Caco-2 (cell line): Measurements from ENCODE around the gene MGLL. TPM values are rescaled to one million over a fixed set of nuclear protein-coding genes. Genes with fewer than 3 reads are reported as not detected.
A peak's percentile ranks its signal among the peaks of the same experiment; 100 is the strongest.

Experiments used
- BruUV-seq: library from RNA; stranded (reverse); fragments of 400-500 nt; replicated peaks from 2 replicates; lab custom pipeline; 2021; lab: Mats Ljungman, UMichigan
- CTCF ChIA-PET: fragments of 300-600 bp; sonication (Branson Sonifier 250); formaldehyde crosslinking; loops from one replicate; lab custom pipeline; 2022; ENCODE audit warnings: antibody characterized with exemption; lab: Charles Lee
- POLR2A ChIA-PET: fragments of 300-600 bp; sonication (Branson Sonifier 250); formaldehyde crosslinking; loops from one replicate; lab custom pipeline; 2022; ENCODE audit warnings: antibody characterized with exemption; lab: Charles Lee
- DNase-seq, 2 experiments: peaks; one replicate each; pipeline versions ENCODE4 v3.0.0 to v3.0.0-alpha.2; 2020 to 2022
- H3K27me3 ChIP-seq: replicated peaks from 2 replicates; pipeline ENCODE4 v1.6.0; 2011; ENCODE audit warnings: low read length; ENCODE audit not compliant: control insufficient read depth, insufficient read depth
- H3K36me3 ChIP-seq: 2 replicates; pipeline ENCODE4 v1.5.1; 2011; ENCODE audit warnings: low read length; ENCODE audit not compliant: control insufficient read depth, insufficient read depth
- H3K4me1 ChIP-seq: fragments of 250-450 bp; sonication (Bioruptor Pico); 2 replicates; pipeline ENCODE4 v1.5.1; 2020; ENCODE audit warnings: mild to moderate bottlenecking
- H3K4me3 ChIP-seq: 2 replicates; pipeline ENCODE4 v1.5.1; 2011; ENCODE audit warnings: low read depth, mild to moderate bottlenecking, control low read depth, low read length
- H3K9me3 ChIP-seq: fragments of 250-450 bp; sonication (Bioruptor Pico); 2 replicates; pipeline ENCODE4 v1.5.1; 2020; ENCODE audit warnings: mild to moderate bottlenecking, moderate library complexity
- H3K27ac Mint-ChIP-seq: one replicate; pipeline ENCODE4 v1.8.0; 2022; ENCODE audit warnings: mixed read lengths; ENCODE audit not compliant: unreplicated experiment
- H3K27me3 Mint-ChIP-seq: one replicate; pipeline ENCODE4 v1.8.0; 2022; ENCODE audit warnings: mixed read lengths; ENCODE audit not compliant: insufficient read depth, unreplicated experiment
- H3K36me3 Mint-ChIP-seq: one replicate; pipeline ENCODE4 v1.8.0; 2022; ENCODE audit warnings: mild to moderate bottlenecking, mixed read lengths; ENCODE audit not compliant: insufficient read depth, unreplicated experiment
- H3K4me1 Mint-ChIP-seq: one replicate; pipeline ENCODE4 v1.8.0; 2022; ENCODE audit warnings: low read depth, mixed read lengths; ENCODE audit not compliant: unreplicated experiment
- H3K4me3 Mint-ChIP-seq: one replicate; pipeline ENCODE4 v1.8.0; 2022; ENCODE audit warnings: mild to moderate bottlenecking, moderate library complexity, mixed read lengths; ENCODE audit not compliant: unreplicated experiment
- H3K9me3 Mint-ChIP-seq: one replicate; pipeline ENCODE4 v1.8.0; 2022; ENCODE audit warnings: mixed read lengths; ENCODE audit not compliant: unreplicated experiment
- CTCF ChIP-seq, 2 experiments: fragments of 200-600 bp in 1 of 2; IDR thresholded peaks; 1 replicate in 1 of 2; 2 replicates in 1 of 2; pipeline versions ENCODE4 v1.5.1 to v1.8.0; 2011 to 2022; ENCODE audit warnings: antibody characterized with exemption in 1 of 2, control low read depth in 1 of 2, inconsistent platforms in 1 of 2, low read depth in 1 of 2, low read length in 1 of 2, mild to moderate bottlenecking in 1 of 2, moderate library complexity in 1 of 2; ENCODE audit not compliant: insufficient read depth in 1 of 2, severe bottlenecking in 1 of 2, unreplicated experiment in 1 of 2
- intact Hi-C: fragments of 100-400 bp; cut with micrococcal nuclease; formaldehyde crosslinking; loops from one replicate; pipeline ENCODE4 v1.10.0; 2022; ENCODE audit not compliant: unreplicated experiment
- total RNA-seq: library from RNA; stranded (reverse); gene quantifications from 2 replicates; pipeline ENCODE4 v1.2.3, GENCODE V29; 2022

The MGLL gene
- total RNA-seq, 1 experiment from 2014 or later: 7.8 TPM

DNA sequence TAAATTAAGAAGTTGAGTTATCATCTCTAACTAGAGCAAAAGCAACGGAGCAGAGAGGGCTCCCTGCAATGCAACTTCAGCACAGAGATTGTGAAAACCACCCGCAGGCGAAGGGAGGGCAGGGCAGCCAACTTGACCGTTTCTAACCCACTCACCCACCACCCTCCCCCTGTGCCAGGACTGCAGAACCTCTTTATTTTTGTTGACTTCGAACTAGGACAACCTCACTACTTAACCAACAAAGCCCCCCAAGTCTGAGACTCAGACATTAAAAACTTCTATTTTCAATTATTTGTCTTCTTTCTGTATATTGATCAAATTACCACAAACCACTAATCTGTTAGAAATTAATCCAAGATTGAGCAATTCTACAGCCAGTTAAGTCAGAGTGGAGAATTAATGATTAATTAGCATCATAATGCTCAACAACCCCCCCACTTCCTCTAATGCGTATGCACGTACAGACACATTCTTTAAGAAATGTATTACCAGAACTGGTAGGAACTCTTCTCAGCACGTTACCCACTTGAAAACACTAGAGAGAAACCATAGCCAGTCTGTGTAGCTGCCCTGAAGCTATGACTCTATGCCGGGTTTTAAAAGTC lies 2.0 kb downstream of the MGLL start:
- peaks cover 46% of the 10 kb centered on the region for H3K4me1 Mint-ChIP-seq
- no peaks in the 10 kb centered on the region for H3K27me3 Mint-ChIP-seq
- no peak overlapping the region for H3K4me3 Mint-ChIP-seq
- Histone ChIP-seq H3K9me3 (no peaks in the 10 kb centered on the region), H3K27me3 (no peaks in the 10 kb centered on the region), H3K4me1 (peaks cover 63% of the 10 kb centered on the region), H3K36me3 (no peaks in the 10 kb centered on the region), H3K4me3 (no peak overlapping the region)
- no peaks in the 10 kb centered on the region for H3K9me3 Mint-ChIP-seq
- no peak overlapping the region for H3K27ac Mint-ChIP-seq
- peaks cover 7% of the 10 kb centered on the region for H3K36me3 Mint-ChIP-seq
- peak in 1 of 2 experiments; percentile 22 for DNase-seq
- ChIA-PET POLR2A (interaction anchor here (0.8 kb wide), 1 partner anchor 35 kb away, joined by 4 read pairs; no protein-coding TSS in a partner anchor), CTCF (interaction anchor here (1.0 kb wide), 1 partner anchor 29 kb away, joined by 8 read pairs; no protein-coding TSS in a partner anchor)
- intact Hi-C loops: loop anchor here (1.0 kb wide), 1 partner anchor 29 kb away; no protein-coding TSS in a partner anchor
- peak in 1 of 2 experiments; percentile 2 for TF ChIP-seq CTCF (IDR thresholded peaks at IDR 0.05; ENCODE audit: insufficient read depth in 1 of 2, low read depth in 1 of 2, low read length in 1 of 2, severe bottlenecking in 1 of 2, unreplicated experiment in 1 of 2)
- BruUV-seq: no TSS peak

- Histone ChIP-seq H3K27me3 (no peaks in the 10 kb centered on the region), H3K36me3 (no peaks in the 10 kb centered on the region), H3K4me3 (no peak overlapping the region), H3K4me1 (peaks cover 70% of the 10 kb centered on the region), H3K9me3 (no peaks in the 10 kb centered on the region)
- H3K27ac Mint-ChIP-seq: no peak overlapping the region
- H3K9me3 Mint-ChIP-seq: no peaks in the 10 kb centered on the region
- ChIA-PET POLR2A (no interaction called here), CTCF (no interaction called here)
- TF ChIP-seq CTCF (IDR thresholded peaks at IDR 0.05; ENCODE audit: insufficient read depth in 1 of 2, low read depth in 1 of 2, low read length in 1 of 2, severe bottlenecking in 1 of 2, unreplicated experiment in 1 of 2): no peak
- BruUV-seq: no TSS peak
- no peaks in the 10 kb centered on the region for H3K27me3 Mint-ChIP-seq
- H3K4me3 Mint-ChIP-seq: no peak overlapping the region
- intact Hi-C loops: loop anchor here (1.0 kb wide), 1 partner anchor 28 kb away; no protein-coding TSS in a partner anchor
- no peak for DNase-seq
- H3K36me3 Mint-ChIP-seq: peaks cover 10% of the 10 kb centered on the region
- peaks cover 51% of the 10 kb centered on the region for H3K4me1 Mint-ChIP-seq
These were observed 2.7 kb downstream of the MGLL start for GRCh38 chr3:127819656-127820055.

DNA sequence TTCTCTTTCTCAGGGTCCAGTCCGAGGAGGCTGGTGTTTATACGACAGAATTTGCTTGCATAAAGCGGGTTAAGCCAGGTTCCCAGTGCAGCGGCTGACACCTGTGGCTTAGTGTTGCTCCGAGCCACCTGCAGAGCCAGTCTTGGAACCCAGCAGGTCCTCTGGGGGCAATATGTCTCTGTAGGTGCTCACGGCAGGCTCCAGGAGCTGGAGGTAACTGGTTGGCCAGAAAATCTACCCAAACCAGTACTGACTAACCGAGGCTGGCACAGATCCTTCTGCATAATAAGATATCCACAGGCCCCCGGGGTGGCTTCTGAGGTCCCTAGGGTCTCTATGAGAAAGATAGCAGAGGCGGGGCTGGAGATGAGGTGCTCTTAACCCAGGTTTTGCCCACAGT lies 3.2 kb downstream of the MGLL start:
- no peak overlapping the region for H3K27ac Mint-ChIP-seq
- H3K36me3 Mint-ChIP-seq: peaks cover 10% of the 10 kb centered on the region
- CTCF ChIA-PET: no interaction called here
- H3K9me3 Mint-ChIP-seq: no peaks in the 10 kb centered on the region
- no peak for DNase-seq
- BruUV-seq: no TSS peak
- no peaks in the 10 kb centered on the region for H3K36me3 ChIP-seq
- no peak overlapping the region for H3K4me3 Mint-ChIP-seq
- intact Hi-C loops: no loop called here
- H3K4me1 ChIP-seq: peaks cover 76% of the 10 kb centered on the region
- no peak for TF ChIP-seq CTCF (IDR thresholded peaks at IDR 0.05; ENCODE audit: insufficient read depth in 1 of 2, low read depth in 1 of 2, low read length in 1 of 2, severe bottlenecking in 1 of 2, unreplicated experiment in 1 of 2)
- no peaks in the 10 kb centered on the region for H3K9me3 ChIP-seq
- POLR2A ChIA-PET: no interaction called here
- no peaks in the 10 kb centered on the region for H3K27me3 ChIP-seq
- no peak overlapping the region for H3K4me3 ChIP-seq
- peaks cover 51% of the 10 kb centered on the region for H3K4me1 Mint-ChIP-seq
- H3K27me3 Mint-ChIP-seq: no peaks in the 10 kb centered on the region
